OCI-LY3 (cell line): Measurements from ENCODE around the gene PDIA5.

Experiments
- H2AFZ ChIP-seq: fragments of 200-600, 300-600 bp; shearing (Covaris generic); 2 replicates; pipeline ENCODE4 v1.6.0; 2014; ENCODE audit warnings: antibody characterized with exemption, low read depth, low read length
- H3K27ac ChIP-seq: fragments of 200-600, 300-600 bp; sonication (generic); 2 replicates; pipeline ENCODE4 v1.5.1; 2014; ENCODE audit warnings: mild to moderate bottlenecking, low read length, moderate library complexity, mixed read lengths
- H3K27me3 ChIP-seq: fragments of 200-600, 300-600 bp; sonication (generic); 2 replicates; pipeline ENCODE4 v1.6.1; 2014; ENCODE audit warnings: low read depth, low read length, mixed read lengths
- H3K36me3 ChIP-seq: fragments of 200-600, 300-600 bp; sonication (generic); replicated peaks from 2 replicates; pipeline ENCODE3; 2014; ENCODE audit warnings: low read depth, low read length, mixed read lengths
- H3K4me1 ChIP-seq: fragments of 300-600, 200-600 bp; sonication (generic); 2 replicates; pipeline ENCODE4 v1.6.1; 2014; ENCODE audit warnings: low read length, mixed read lengths
- H3K4me2 ChIP-seq: fragments of 200-600, 300-600 bp; sonication (generic); 2 replicates; pipeline ENCODE4 v1.6.1; 2014; ENCODE audit warnings: low read length, mixed read lengths
- H3K4me3 ChIP-seq: fragments of 300-600, 200-600 bp; sonication (generic); 2 replicates; pipeline ENCODE4 v1.5.1; 2014; ENCODE audit warnings: antibody characterized with exemption, mild to moderate bottlenecking, low read length, moderate library complexity
- H3K79me2 ChIP-seq: fragments of 300-600, 200-600 bp; shearing (Covaris generic); 2 replicates; pipeline ENCODE4 v1.6.1; 2014; ENCODE audit warnings: mild to moderate bottlenecking, low read length, mixed read lengths
- H3K9ac ChIP-seq: fragments of 300-600, 200-600 bp; shearing (Covaris generic); 2 replicates; pipeline ENCODE4 v1.6.0; 2014; ENCODE audit warnings: mild to moderate bottlenecking, low read length, moderate library complexity
- H3K9me3 ChIP-seq: fragments of 200-600, 300-600 bp; shearing (Covaris generic); 2 replicates; pipeline ENCODE4 v1.6.1; 2014; ENCODE audit warnings: low read length, mixed read lengths; ENCODE audit not compliant: insufficient read depth
- H4K20me1 ChIP-seq: fragments of 200-600, 300-600 bp; sonication (generic); 2 replicates; pipeline ENCODE4 v1.6.1; 2016; ENCODE audit warnings: low read length, mixed read lengths; ENCODE audit not compliant: insufficient read depth
- EZH2phosphoT487 ChIP-seq: fragments of 200-600 bp; shearing (Covaris generic); IDR thresholded peaks from 2 replicates; pipeline ENCODE4 v1.6.1; 2018; ENCODE audit warnings: antibody characterized with exemption, mixed run types, low read depth
- TF ChIP-seq, protein P1 (sequence below): fragments of 200-600, 300-600 bp; sonication (generic); IDR thresholded peaks from 2 replicates; pipeline ENCODE4 v1.5.1; 2014; ENCODE audit warnings: antibody characterized with exemption, low read length, low read depth

The PDIA5 gene

GRCh38 chr3:123047062-123047319 is 19.8 kb upstream of the PDIA5 start:
- Histone ChIP-seq H3K4me3 (no peak overlapping the region), H3K4me1 (0 out of 2 replicates have a peak, but pooled peaks cover 4% of the 10 kb centered on the region), H3K9me3 (no peaks in the 10 kb centered on the region), H3K27me3 (peaks cover 6% of the 10 kb centered on the region), H3K36me3 (no peaks in the 10 kb centered on the region), H3K4me2 (no peak overlapping the region), H3K9ac (no peak overlapping the region), H3K27ac (no peak overlapping the region), H4K20me1 (no peaks in the 10 kb centered on the region), H3K79me2 (no peaks in the 10 kb centered on the region), H2AFZ (no peak overlapping the region)
- no peak for TF ChIP-seq EZH2phosphoT487
- TF ChIP-seq, protein P1, sequence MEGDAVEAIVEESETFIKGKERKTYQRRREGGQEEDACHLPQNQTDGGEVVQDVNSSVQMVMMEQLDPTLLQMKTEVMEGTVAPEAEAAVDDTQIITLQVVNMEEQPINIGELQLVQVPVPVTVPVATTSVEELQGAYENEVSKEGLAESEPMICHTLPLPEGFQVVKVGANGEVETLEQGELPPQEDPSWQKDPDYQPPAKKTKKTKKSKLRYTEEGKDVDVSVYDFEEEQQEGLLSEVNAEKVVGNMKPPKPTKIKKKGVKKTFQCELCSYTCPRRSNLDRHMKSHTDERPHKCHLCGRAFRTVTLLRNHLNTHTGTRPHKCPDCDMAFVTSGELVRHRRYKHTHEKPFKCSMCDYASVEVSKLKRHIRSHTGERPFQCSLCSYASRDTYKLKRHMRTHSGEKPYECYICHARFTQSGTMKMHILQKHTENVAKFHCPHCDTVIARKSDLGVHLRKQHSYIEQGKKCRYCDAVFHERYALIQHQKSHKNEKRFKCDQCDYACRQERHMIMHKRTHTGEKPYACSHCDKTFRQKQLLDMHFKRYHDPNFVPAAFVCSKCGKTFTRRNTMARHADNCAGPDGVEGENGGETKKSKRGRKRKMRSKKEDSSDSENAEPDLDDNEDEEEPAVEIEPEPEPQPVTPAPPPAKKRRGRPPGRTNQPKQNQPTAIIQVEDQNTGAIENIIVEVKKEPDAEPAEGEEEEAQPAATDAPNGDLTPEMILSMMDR: no peak

DNA sequence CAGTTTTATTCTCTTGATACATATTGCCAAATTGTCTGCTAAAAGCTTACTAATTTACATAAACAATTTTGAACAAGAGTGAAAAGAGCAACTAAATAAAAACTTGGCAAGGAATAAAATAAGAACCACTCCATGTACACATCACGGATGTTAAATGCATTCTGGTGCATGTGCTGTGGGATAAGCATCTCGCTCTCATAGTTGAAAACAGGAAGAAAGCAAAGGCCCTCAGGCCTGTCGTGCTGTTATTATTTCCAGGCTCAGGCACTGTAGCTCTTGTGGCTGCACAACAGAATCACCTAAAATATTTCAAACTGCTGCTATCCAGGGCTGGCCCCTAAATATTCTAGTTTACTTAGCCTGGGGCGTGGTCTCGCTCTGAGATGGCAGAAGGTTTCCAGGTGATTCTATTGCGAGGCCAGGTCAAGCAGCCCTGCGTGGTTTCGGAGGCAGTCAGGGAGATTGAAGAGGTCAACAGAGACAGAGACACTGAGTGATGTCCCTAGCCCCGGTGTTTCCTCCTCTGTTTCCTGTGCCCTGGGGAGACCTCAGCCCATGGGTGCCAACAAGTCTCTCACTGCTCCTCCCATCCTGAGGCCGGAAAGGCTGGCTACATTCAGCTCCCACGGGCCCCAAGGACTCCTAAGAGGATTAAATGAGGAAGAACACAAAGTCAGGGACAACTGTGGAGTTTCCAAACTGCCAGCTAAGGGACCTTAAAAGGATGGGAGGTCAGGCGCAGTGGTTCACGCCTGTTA is 18.2 kb upstream of the PDIA5 start:
- Histone ChIP-seq H4K20me1 (no peaks in the 10 kb centered on the region), H3K4me2 (no peak overlapping the region), H3K4me1 (0 out of 2 replicates have a peak, but pooled peaks cover 4% of the 10 kb centered on the region), H3K36me3 (no peaks in the 10 kb centered on the region), H3K27me3 (peaks cover 7% of the 10 kb centered on the region), H3K79me2 (no peaks in the 10 kb centered on the region), H3K9ac (no peak overlapping the region), H3K4me3 (no peak overlapping the region), H3K27ac (no peak overlapping the region), H2AFZ (no peak overlapping the region), H3K9me3 (no peaks in the 10 kb centered on the region)
- no peak for TF ChIP-seq EZH2phosphoT487
- TF ChIP-seq, protein P1: no peak

- TF ChIP-seq EZH2phosphoT487: no peak
- TF ChIP-seq, protein P1: no peak
- H2AFZ ChIP-seq: no peak overlapping the region
Observed at GRCh38 chr3:123050666-123051065, 16.2 kb upstream of the PDIA5 start.

GRCh38 chr3:123053107-123053506 is 13.7 kb upstream of the PDIA5 start:
- Histone ChIP-seq H3K79me2 (no peaks in the 10 kb centered on the region), H3K9me3 (no peaks in the 10 kb centered on the region), H3K4me2 (no peak overlapping the region), H3K36me3 (no peaks in the 10 kb centered on the region), H2AFZ (no peak overlapping the region), H3K4me1 (peaks cover 14% of the 10 kb centered on the region; the same call in 1 of the 2 replicates), H4K20me1 (no peaks in the 10 kb centered on the region), H3K4me3 (no peak overlapping the region), H3K27me3 (0 out of 2 replicates have a peak, but pooled peaks cover 3% of the 10 kb centered on the region), H3K9ac (no peak overlapping the region), H3K27ac (no peak overlapping the region)
- no peak for TF ChIP-seq EZH2phosphoT487
- TF ChIP-seq, protein P1: no peak

More at GRCh38 chr3:123050666-123051065, 16.2 kb upstream of the PDIA5 start:
- no peak overlapping the region for H3K4me2 ChIP-seq
- no peaks in the 10 kb centered on the region for H3K9me3 ChIP-seq
- no peaks in the 10 kb centered on the region for H3K36me3 ChIP-seq
- peaks cover 14% of the 10 kb centered on the region; the same call in 1 of the 2 replicates for H3K4me1 ChIP-seq
- H3K27ac ChIP-seq: no peak overlapping the region
- H4K20me1 ChIP-seq: no peaks in the 10 kb centered on the region
- no peaks in the 10 kb centered on the region for H3K79me2 ChIP-seq
- H3K9ac ChIP-seq: no peak overlapping the region
- no peak overlapping the region for H3K4me3 ChIP-seq
- H3K27me3 ChIP-seq: peaks cover 9% of the 10 kb centered on the region
